Renal cortex interstitium (tissue), 11 donors: ENCODE data around the gene HLA-A. TPM values are rescaled to one million over a fixed set of nuclear protein-coding genes. Genes with fewer than 3 reads are reported as not detected.
"Not testable (repeated sequence)": the region's sequence is repeated elsewhere in the genome, so short reads cannot be mapped to it uniquely, and the experiment has no call there.

Source experiments
- DNase-seq, 11 donors: peaks; one replicate each; pipeline ENCODE4 v3.0.0-alpha.2; 2013; ENCODE audit warnings: low read depth in 9 of 11, low spot score in 4 of 11; ENCODE audit errors: extremely low read depth in 1 of 11
- polyA plus RNA-seq, 3 donors: library from polyadenylated mRNA; unstranded; fragments of 120-200 nt; gene quantifications; one replicate each; pipeline ENCODE4 v1.2.1, GENCODE V29; 2013; ENCODE audit not compliant: insufficient read length in 3 of 3

HLA-A gene
- polyA plus RNA-seq, 3 donors = 128 to 197 (median 176) TPM

- DNase-seq = peak in 2 of 11 donors; percentile 19 to 50
These were observed 16.5 kb upstream of the HLA-A start for GRCh38 chr6:29925727-29926412.

- peak in 5 of 11 donors; percentile 29 to 64 (median 43) for DNase-seq
These were observed 15.7 kb upstream of the HLA-A start for GRCh38 chr6:29926413-29927274.

GRCh38 chr6:29927275-29927569 is 15.1 kb upstream of the HLA-A start:
- DNase-seq = no peak

GRCh38 chr6:29927841-29928388 is 14.4 kb upstream of the HLA-A start:
- DNase-seq = no peak

GRCh38 chr6:29930047-29930446 is 12.3 kb upstream of the HLA-A start:
- DNase-seq = not testable (repeated sequence)

GRCh38 chr6:29933955-29934354 is 8.4 kb upstream of the HLA-A start:
- no peak for DNase-seq

GRCh38 chr6:29935273-29935955 is 6.9 kb upstream of the HLA-A start:
- DNase-seq = no peak

- no peak for DNase-seq
These were observed 3.4 kb upstream of the HLA-A start for GRCh38 chr6:29938746-29939508.

- no peak for DNase-seq
These were observed 1.3 kb upstream of the HLA-A start for GRCh38 chr6:29941016-29941415.

- DNase-seq = no peak
These were observed 861 bp upstream of the HLA-A start for GRCh38 chr6:29941471-29941870.

- DNase-seq = no peak
These were observed 437 bp upstream of the HLA-A start for GRCh38 chr6:29941916-29942274.

GRCh38 chr6:29943053-29943966 is 978 bp downstream of the HLA-A start:
- no peak for DNase-seq

GRCh38 chr6:29945281-29945820 is 3.0 kb downstream of the HLA-A start:
- no peak for DNase-seq

- no peak for DNase-seq
These were observed 4.1 kb downstream of the HLA-A start for GRCh38 chr6:29946223-29947076.

- no peak for DNase-seq
These were observed 5.0 kb downstream of the HLA-A start for GRCh38 chr6:29947077-29947980.

GRCh38 chr6:29948277-29948676 is 5.9 kb downstream of the HLA-A start:
- DNase-seq = no peak
